ENCODE data around the gene LBH. TPM values are rescaled to one million over a fixed set of nuclear protein-coding genes. Genes with fewer than 3 reads are reported as not detected.

The LBH gene
- total and polyA plus RNA-seq, 12 donors, result 35.9 to 204 (median 149) TPM

- peaks cover 0 to 29% (median 21%) of the 10 kb centered on the region in 9 donors for H3K36me3 ChIP-seq
- H3K9me3 ChIP-seq, result no peaks in the 10 kb centered on the region
- no peak for TF ChIP-seq CTCF (IDR thresholded peaks at IDR 0.05)
- 0 to 1% methylated on average over 62 to 70 of the region's 70 CpGs for WGBS, 2 donors
- H3K4me1 ChIP-seq, result peaks cover 9 to 59% (median 49%) of the 10 kb centered on the region in 9 donors
- peak; percentile 11 to 50 (median 25) for ATAC-seq
- peak overlapping the region; percentile 75 to 97 (median 90) for H3K4me3 ChIP-seq
- DNase-seq, result peak; percentile 60 to 71
- H3K27ac ChIP-seq, result peak overlapping the region; percentile 82 to 99 (median 94)
- peaks cover 0 to 45% (median 0%) of the 10 kb centered on the region in 7 donors for H3K27me3 ChIP-seq
- intact Hi-C loops (cut with DNase I), result loop anchor here in 9 of 10 donors (5.0 to 10.0 kb wide), 8 partner anchors 113 to 333 kb away; partner anchors contain the start of gene LCLAT1 (in 2 of the 9)
Measured at GRCh38 chr2:30231996-30232800, 864 bp downstream of the LBH start.

- Histone ChIP-seq H3K27ac (peak overlapping the region; percentile 82 to 99 (median 94)), H3K9me3 (no peaks in the 10 kb centered on the region), H3K4me3 (peak overlapping the region; percentile 75 to 97 (median 90)), H3K36me3 (peaks cover 0 to 35% (median 25%) of the 10 kb centered on the region in 9 donors), H3K27me3 (peaks cover 0 to 45% (median 0%) of the 10 kb centered on the region in 7 donors), H3K4me1 (peaks cover 14 to 65% (median 55%) of the 10 kb centered on the region in 9 donors)
- WGBS, 2 donors, result 1 to 2% methylated on average over 8 of the region's 8 CpGs
- TF ChIP-seq CTCF (IDR thresholded peaks at IDR 0.05), result no peak
- no peak for ATAC-seq
- intact Hi-C loops (cut with DNase I), result loop anchor here in 9 of 10 donors (5.0 to 10.0 kb wide), 8 partner anchors 112 to 332 kb away; partner anchors contain the start of gene LCLAT1 (in 2 of the 9)
- DNase-seq, result no peak
Measured at GRCh38 chr2:30232801-30233130, 1.4 kb downstream of the LBH start.

GRCh38 chr2:30233271-30234009 lies 2.1 kb downstream of the LBH start:
- no peak for DNase-seq
- no peak for TF ChIP-seq CTCF (IDR thresholded peaks at IDR 0.05)
- ATAC-seq, result no peak
- H3K9me3 ChIP-seq, result no peaks in the 10 kb centered on the region
- H3K4me1 ChIP-seq, result peaks cover 15 to 72% (median 62%) of the 10 kb centered on the region in 9 donors
- intact Hi-C loops (cut with DNase I), result loop anchor here in 9 of 10 donors (5.0 to 10.0 kb wide), 8 partner anchors 111 to 331 kb away; partner anchors contain the start of gene LCLAT1 (in 2 of the 9)
- whole genome bisulfite sequencing, 2 donors, result 12 to 15% methylated on average over 4 of the region's 4 CpGs
- peak overlapping the region; percentile 75 to 97 (median 90) for H3K4me3 ChIP-seq
- H3K27me3 ChIP-seq, result peaks cover 0 to 45% (median 0%) of the 10 kb centered on the region in 7 donors
- peak overlapping the region; percentile 45 to 99 (median 94) for H3K27ac ChIP-seq
- peaks cover 0 to 42% (median 27%) of the 10 kb centered on the region in 9 donors for H3K36me3 ChIP-seq
